Endometrium (tissue), 2 donors: ENCODE data around the gene NECAP2.
"Not testable (repeated sequence)": the region's sequence is repeated elsewhere in the genome, so short reads cannot be mapped to it uniquely, and the experiment has no call there.

Experiments
- FAIRE-seq: peaks from 2 replicates; lab custom pipeline; 2012; peaks lifted over from hg19 to GRCh38; lab: Jason Lieb, UNC
- donor health status: control.
- donor health status: control.

The NECAP2 gene

GRCh38 chr1:16430606-16431005 is 9.9 kb upstream of the NECAP2 start:
- no peak for FAIRE-seq

GRCh38 chr1:16433030-16433429 is 7.5 kb upstream of the NECAP2 start:
- FAIRE-seq: no peak

- no peak for FAIRE-seq
Measured at GRCh38 chr1:16434007-16434406, 6.5 kb upstream of the NECAP2 start.

- FAIRE-seq: no peak
Measured at GRCh38 chr1:16434501-16434900, 6.0 kb upstream of the NECAP2 start.

- FAIRE-seq: no peak
Measured at GRCh38 chr1:16436946-16437474, 3.5 kb upstream of the NECAP2 start, which contains the start of gene SPATA21. SPATA21 (minus strand) TSS chr1:16437424; CDS start chr1:16431371, 6,053 bp downstream.

GRCh38 chr1:16438516-16438915 is 2.0 kb upstream of the NECAP2 start:
- no peak for FAIRE-seq

- no peak for FAIRE-seq
Measured at GRCh38 chr1:16438924-16439323, 1.6 kb upstream of the NECAP2 start.

GRCh38 chr1:16440131-16440469 is 424 bp upstream of the NECAP2 start:
- no peak for FAIRE-seq

GRCh38 chr1:16441282-16441665 is 750 bp downstream of the NECAP2 start:
- FAIRE-seq: no peak

- FAIRE-seq: no peak
Measured at GRCh38 chr1:16442265-16442664, 1.7 kb downstream of the NECAP2 start.

- FAIRE-seq: no peak
Measured at GRCh38 chr1:16442941-16443340, 2.4 kb downstream of the NECAP2 start.

- FAIRE-seq: no peak
Measured at GRCh38 chr1:16443975-16444770, 3.6 kb downstream of the NECAP2 start.

- FAIRE-seq: no peak
Measured at GRCh38 chr1:16445052-16445451, 4.5 kb downstream of the NECAP2 start.

GRCh38 chr1:16446116-16446515 is 5.6 kb downstream of the NECAP2 start:
- no peak for FAIRE-seq

- no peak for FAIRE-seq
Measured at GRCh38 chr1:16447641-16448040, 7.1 kb downstream of the NECAP2 start.

- no peak for FAIRE-seq
Measured at GRCh38 chr1:16449065-16449464, 8.5 kb downstream of the NECAP2 start.

- no peak for FAIRE-seq
Measured at GRCh38 chr1:16449666-16450065, 9.1 kb downstream of the NECAP2 start.

- no peak for FAIRE-seq
Measured at GRCh38 chr1:16450863-16451481, 10.4 kb downstream of the NECAP2 start.

- no peak for FAIRE-seq
Measured at GRCh38 chr1:16451841-16452528, 11.5 kb downstream of the NECAP2 start.

GRCh38 chr1:16454909-16455308 is 14.4 kb downstream of the NECAP2 start:
- FAIRE-seq: not testable (repeated sequence)

- FAIRE-seq: not testable (repeated sequence)
Measured at GRCh38 chr1:16456151-16456550, 15.6 kb downstream of the NECAP2 start.

GRCh38 chr1:16458831-16459230 is 18.3 kb downstream of the NECAP2 start:
- no peak for FAIRE-seq

GRCh38 chr1:16459352-16459925 is 18.9 kb downstream of the NECAP2 start:
- no peak for FAIRE-seq
